22Rv1 (cell line): ENCODE data around the gene BABAM2.

Source experiments
- H3K27ac ChIP-seq: fragments of 450-650 bp; 2 replicates; pipeline ENCODE4 v1.5.1; 2017
- ZFX ChIP-seq: fragments of 450-650 bp; IDR thresholded peaks from 2 replicates; pipeline ENCODE4 v1.6.1; 2017; ENCODE audit warnings: antibody characterized with exemption, borderline replicate concordance
- TF ChIP-seq, protein P1 (sequence below): fragments of 450-650 bp; IDR thresholded peaks from 2 replicates; pipeline ENCODE4 v1.5.1; 2017; ENCODE audit warnings: mild to moderate bottlenecking

Gene BABAM2

DNA sequence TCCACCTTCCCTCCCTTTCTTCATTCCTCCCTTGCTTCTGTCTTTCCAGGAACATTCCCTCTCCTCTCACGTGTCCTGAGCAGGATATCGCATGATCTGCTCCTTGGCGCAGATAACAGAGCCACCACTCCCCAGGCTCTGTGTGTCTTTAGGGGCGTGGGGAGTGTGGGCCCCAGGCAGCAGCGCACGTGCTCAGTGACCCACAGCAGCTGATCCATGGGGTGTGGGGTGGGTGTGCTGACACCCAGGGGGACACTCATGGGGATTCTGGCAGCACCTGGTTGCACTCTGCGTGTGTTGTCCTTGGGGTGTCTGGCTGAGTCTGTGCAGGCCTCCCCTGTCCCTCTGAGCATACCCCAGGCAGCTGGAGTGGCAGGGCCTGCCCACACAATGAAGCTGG lies 492.2 kb downstream of the BABAM2 start:
- TF ChIP-seq, protein P1, sequence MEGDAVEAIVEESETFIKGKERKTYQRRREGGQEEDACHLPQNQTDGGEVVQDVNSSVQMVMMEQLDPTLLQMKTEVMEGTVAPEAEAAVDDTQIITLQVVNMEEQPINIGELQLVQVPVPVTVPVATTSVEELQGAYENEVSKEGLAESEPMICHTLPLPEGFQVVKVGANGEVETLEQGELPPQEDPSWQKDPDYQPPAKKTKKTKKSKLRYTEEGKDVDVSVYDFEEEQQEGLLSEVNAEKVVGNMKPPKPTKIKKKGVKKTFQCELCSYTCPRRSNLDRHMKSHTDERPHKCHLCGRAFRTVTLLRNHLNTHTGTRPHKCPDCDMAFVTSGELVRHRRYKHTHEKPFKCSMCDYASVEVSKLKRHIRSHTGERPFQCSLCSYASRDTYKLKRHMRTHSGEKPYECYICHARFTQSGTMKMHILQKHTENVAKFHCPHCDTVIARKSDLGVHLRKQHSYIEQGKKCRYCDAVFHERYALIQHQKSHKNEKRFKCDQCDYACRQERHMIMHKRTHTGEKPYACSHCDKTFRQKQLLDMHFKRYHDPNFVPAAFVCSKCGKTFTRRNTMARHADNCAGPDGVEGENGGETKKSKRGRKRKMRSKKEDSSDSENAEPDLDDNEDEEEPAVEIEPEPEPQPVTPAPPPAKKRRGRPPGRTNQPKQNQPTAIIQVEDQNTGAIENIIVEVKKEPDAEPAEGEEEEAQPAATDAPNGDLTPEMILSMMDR: no peak
- no peak for TF ChIP-seq ZFX
- no peak overlapping the region for H3K27ac ChIP-seq

DNA sequence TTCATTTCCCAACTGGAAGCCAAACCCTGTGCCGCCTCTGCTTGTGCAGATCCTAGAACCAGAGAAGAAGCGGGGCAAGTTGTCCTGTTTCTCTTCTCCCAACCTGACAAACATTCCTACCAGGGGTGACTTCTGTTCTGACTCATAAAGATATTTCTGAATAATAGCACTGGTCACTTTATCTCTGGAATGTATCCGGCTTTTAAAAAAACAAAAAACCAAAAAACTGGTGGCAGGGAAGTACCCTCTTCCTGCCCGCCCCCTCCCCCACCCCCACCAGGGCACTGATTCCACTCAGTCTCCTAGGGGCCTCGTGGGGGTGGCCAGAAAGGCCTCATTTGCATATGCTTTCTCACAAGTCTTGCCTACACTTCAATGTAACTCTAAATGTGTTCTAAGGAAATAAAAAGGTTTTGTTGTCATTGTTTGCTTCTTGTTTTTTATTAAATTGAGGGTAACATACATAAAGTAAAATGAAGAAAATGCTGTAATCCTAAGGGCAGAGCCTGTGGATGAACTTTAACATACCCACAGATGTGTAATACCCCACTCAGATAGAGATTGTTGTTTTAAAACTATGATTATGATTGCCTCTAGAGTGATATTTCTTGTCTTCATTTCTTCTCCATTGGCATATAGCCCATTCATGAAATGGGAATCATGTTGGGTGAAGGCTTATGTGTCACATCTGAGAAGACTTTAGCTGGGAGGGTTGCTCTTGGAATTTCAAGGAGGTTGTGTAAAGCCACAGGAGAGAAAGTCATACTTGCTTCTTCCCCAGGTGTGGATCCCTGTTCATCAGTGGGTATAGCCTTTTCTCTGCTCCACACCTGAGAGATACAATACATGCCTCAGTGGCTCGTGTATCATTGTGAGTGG lies 496.8 kb downstream of the BABAM2 start:
- H3K27ac ChIP-seq: no peak overlapping the region
- no peak for TF ChIP-seq ZFX
- TF ChIP-seq, protein P1: no peak
